NOMO-1 treated with DMSO at 0.1 percent for 48 hours (cell line): Measurements from ENCODE around the gene PHF24.
A peak's percentile ranks its signal among the peaks of the same experiment; 100 is the strongest.

ENCODE experiments used
- DNase-seq: peaks from one replicate; lab custom pipeline; 2025; ENCODE audit not compliant: unreplicated experiment; lab: John Stamatoyannopoulos, UW

PHF24 gene

GRCh38 chr9:34982361-34982760, 24.3 kb downstream of the PHF24 start:
- DNase-seq = peak; percentile 86

GRCh38 chr9:34983209-34983608, 25.1 kb downstream of the PHF24 start:
- DNase-seq = peak; percentile 91

- peak; percentile 43 for DNase-seq
These were observed 26.0 kb downstream of the PHF24 start for GRCh38 chr9:34984049-34984448.

GRCh38 chr9:34985311-34985899, 27.3 kb downstream of the PHF24 start:
- peak; percentile 66 for DNase-seq

- peak; percentile 79 for DNase-seq
These were observed 28.5 kb downstream of the PHF24 start for GRCh38 chr9:34986540-34987047.

GRCh38 chr9:34987160-34987901, 29.2 kb downstream of the PHF24 start:
- DNase-seq = no peak

GRCh38 chr9:34988218-34989002, 30.3 kb downstream of the PHF24 start:
- DNase-seq = no peak

GRCh38 chr9:34989003-34989945, 31.2 kb downstream of the PHF24 start, which contains the start of gene DNAJB5:
Gene DNAJB5, plus strand, starts transcription at chr9:34989745. Its CDS starts 886 bp downstream, at chr9:34990631.
- peak; percentile 100 for DNase-seq

- no peak for DNase-seq
These were observed 32.0 kb downstream of the PHF24 start for GRCh38 chr9:34989946-34990635.

- DNase-seq = no peak
These were observed 33.0 kb downstream of the PHF24 start for GRCh38 chr9:34990908-34991606.

- DNase-seq = no peak
These were observed 33.7 kb downstream of the PHF24 start for GRCh38 chr9:34991607-34992375.

- DNase-seq = peak; percentile 51
These were observed 34.4 kb downstream of the PHF24 start for GRCh38 chr9:34992376-34992951.

- DNase-seq = no peak
These were observed 35.6 kb downstream of the PHF24 start for GRCh38 chr9:34993502-34994259.

GRCh38 chr9:34994260-34994899, 36.3 kb downstream of the PHF24 start:
- DNase-seq = no peak

GRCh38 chr9:34994900-34995669, 37.0 kb downstream of the PHF24 start:
- DNase-seq = no peak

GRCh38 chr9:34995670-34996060, 37.6 kb downstream of the PHF24 start:
- DNase-seq = no peak
